ENCODE data around the gene GSAP.
A peak's percentile ranks its signal among the peaks of the same experiment; 100 is the strongest.

Gene GSAP

GRCh38 chr7:77438131-77438530 lies 22.0 kb upstream of the GSAP start:
- DNase-seq: no peak

DNA sequence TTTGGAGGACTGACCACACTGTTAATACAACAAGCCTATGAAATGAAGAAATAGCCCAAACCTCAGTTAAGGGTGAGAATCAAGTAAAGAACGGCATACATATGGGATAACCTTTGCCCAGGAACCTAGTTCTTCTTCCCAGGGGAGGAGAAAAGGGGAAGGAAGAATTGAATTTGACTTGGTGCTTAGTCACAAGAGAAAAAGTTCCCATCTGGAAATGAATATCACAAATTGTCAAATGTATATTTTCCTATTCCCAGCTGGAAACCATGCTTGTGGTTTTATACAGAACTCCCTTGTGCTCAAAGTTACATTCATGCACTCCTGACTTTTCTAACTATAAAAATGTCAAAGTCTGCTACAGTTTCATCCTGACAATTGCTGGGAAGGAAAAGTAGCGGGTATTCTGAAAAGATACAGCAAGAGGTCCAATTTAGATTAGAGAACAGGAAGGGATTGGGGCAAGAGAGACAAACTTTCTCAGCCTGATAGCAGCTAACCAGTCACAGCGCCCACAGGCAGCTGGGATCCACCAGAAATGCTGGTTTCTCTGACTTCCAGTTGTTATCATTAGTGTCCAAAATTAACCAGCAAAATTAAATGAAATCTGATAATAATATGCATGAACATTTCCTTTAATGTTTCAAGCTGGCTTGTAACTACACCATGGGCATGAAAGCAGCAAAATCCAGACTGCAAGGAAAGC lies 18.6 kb upstream of the GSAP start:
- DNase-seq: no peak

DNA sequence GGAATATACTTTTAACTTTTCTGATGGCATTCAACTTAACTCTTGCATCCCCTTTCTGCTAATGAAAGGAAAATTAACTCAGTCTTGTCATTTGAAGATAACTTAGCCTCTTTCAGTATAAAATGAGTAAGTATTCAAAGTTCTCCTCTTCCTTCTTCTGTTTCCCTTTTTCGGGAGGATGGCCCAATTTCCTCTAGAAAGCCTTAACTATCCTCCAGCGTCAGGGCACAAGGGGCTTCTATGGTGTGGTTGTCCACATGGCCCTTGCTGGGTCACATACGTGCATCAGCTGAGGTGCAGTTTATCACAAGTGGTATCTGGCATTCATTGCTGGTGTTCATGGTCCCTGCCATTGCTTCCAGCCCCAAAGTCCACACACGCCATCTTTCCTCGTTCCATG lies 17.8 kb upstream of the GSAP start:
- DNase-seq: no peak

GRCh38 chr7:77430927-77431326 lies 14.8 kb upstream of the GSAP start:
- no peak for DNase-seq

- no peak for DNase-seq
These were observed 12.7 kb upstream of the GSAP start for GRCh38 chr7:77428777-77429231.

- DNase-seq: peak; percentile 24 to 27
These were observed 12.0 kb upstream of the GSAP start for GRCh38 chr7:77427996-77428603.

DNA sequence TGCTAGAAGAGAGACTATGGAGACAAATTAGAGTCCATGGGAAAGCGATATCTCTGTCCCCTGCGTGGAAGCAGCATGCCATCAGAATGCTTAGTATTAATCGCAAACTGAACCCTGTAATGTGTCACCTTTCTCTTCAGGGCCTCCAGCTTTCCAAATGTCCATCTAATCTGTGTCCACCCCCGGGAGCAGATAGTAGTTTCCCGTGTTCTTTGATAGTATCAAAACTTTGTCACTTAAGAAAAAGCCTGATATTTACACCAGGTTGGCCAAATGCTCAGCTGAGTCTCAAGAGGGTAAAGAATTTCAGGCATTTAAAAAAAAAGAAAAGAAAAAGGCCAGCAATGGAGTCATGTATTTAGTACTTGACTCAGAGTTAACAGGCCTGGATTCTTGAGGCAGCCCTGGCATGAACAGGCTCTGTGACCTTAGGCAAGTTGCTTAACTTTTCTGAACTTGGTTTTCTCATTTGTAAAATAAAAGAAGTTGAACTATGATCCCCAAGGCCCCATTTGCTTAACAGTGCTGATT lies 10.4 kb upstream of the GSAP start:
- no peak for DNase-seq

- DNase-seq: no peak
These were observed 9.9 kb upstream of the GSAP start for GRCh38 chr7:77426052-77426404.

- DNase-seq: no peak
These were observed 9.2 kb upstream of the GSAP start for GRCh38 chr7:77425101-77426051.

DNA sequence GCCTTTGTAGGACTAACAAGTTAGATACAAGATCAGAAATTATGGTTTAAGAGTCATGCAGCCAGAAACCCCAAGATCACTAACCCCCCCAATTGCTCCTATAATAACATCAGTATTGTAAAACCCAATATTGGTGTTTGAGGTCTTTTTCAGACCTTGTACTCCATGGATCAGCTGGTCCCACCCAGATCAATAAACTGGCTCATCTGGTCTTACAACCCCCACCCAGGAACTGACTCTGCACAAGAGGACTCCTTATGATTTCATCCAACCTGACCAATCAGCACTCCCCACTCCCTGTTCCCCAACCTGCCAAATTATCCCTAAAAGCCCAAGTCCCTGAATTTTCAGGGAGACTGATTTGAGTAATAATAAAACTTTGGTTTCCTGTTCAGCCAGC lies 6.4 kb upstream of the GSAP start:
- DNase-seq: no peak

DNA sequence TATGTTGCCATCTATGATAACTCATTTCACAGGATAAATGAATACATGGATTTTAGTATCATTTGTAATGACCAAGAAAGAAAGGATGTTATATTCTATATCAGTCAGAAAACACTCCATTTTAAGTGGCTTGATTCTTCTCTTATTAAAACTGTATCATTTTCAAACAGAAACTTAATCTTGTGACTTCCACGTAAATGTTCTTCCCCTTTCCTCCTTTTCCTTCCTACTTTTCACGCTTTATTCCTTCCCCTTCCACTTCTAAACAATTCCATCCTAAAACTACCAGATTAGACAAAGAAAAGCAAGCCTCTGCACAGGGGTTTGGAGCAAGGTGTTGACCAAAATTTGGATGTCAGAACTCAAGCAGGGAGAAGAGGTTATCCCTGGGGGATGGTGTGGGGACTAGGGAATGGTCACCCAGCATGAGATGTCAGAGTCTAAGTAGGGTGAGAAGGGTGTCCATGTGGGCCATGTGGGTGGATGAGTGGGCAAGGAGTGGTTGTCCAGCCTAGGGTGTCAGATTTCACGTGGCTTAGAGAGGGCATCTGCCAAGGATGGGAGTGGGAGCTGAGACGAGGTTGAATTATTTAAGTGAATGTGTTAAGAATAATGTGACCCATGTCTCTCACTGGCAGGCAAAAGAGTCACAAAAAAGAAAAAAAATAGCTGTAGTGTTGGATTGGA lies 5.0 kb upstream of the GSAP start:
- DNase-seq: no peak

DNA sequence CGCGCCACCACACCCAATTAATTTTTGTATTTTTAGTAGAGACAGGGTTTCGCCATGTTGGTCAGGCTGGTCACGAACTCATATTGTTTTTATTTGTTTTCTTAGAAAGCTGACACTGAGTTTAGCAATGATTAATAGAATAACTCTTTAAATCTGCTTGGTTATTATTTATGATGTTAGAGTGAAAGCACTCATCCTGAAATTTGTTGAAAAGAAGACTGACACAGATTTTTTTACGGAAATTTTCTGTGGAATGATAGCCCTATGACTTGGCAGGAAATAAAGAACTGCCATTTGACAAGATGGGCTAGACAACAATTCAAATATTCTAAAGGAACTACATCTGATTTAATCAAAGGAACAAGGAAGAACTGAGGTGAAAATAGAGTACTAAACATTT lies 4.3 kb upstream of the GSAP start:
- no peak for DNase-seq

DNA sequence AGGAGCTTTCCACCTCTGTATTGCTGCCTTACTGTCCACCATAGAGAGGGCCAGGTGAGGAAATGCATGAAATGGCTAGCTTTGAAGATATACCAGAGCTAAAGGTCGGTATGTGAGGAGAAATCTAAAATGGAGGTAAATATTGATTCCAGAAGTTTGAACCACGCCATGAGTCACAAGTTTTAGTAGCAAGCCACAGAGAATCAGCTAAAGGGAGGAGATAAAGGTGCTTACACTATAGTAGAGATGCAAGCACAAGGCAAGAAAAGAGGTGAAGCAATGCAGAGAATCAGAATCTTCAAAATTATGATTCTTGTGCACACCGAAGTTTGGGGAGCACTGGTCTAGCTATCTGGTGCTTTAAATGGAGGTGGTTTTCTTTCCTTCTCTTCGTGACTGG lies 3.0 kb upstream of the GSAP start:
- no peak for DNase-seq

DNA sequence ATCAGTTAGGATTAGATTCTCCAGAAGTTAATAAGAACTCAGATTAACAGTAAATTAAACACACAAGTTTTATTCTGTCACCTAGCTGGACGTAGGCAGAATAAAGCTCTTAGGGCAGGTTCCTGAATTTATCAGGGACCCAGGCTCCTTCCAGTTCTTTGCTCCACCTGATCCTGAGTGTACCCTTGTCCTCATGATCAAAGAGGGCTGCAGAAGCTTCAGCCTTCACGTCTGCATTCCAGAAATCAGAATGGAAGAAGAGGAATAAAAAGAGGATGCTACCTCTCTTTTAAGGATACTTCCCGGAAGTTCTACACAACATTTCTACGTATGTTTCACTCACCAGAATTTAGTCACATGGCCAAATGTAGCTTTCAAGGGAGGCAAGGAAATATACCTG lies 1.7 kb upstream of the GSAP start:
- no peak for DNase-seq

- no peak for DNase-seq
These were observed 647 bp upstream of the GSAP start for GRCh38 chr7:77416621-77417371.

- no peak for DNase-seq
These were observed 700 bp downstream of the GSAP start for GRCh38 chr7:77415476-77415822.

GRCh38 chr7:77413861-77414424 lies 2.2 kb downstream of the GSAP start:
- DNase-seq: no peak

- no peak for DNase-seq
These were observed 3.0 kb downstream of the GSAP start for GRCh38 chr7:77413128-77413527.

- DNase-seq: peak; percentile 98 to 99
These were observed 6.2 kb downstream of the GSAP start for GRCh38 chr7:77409739-77410547.

DNA sequence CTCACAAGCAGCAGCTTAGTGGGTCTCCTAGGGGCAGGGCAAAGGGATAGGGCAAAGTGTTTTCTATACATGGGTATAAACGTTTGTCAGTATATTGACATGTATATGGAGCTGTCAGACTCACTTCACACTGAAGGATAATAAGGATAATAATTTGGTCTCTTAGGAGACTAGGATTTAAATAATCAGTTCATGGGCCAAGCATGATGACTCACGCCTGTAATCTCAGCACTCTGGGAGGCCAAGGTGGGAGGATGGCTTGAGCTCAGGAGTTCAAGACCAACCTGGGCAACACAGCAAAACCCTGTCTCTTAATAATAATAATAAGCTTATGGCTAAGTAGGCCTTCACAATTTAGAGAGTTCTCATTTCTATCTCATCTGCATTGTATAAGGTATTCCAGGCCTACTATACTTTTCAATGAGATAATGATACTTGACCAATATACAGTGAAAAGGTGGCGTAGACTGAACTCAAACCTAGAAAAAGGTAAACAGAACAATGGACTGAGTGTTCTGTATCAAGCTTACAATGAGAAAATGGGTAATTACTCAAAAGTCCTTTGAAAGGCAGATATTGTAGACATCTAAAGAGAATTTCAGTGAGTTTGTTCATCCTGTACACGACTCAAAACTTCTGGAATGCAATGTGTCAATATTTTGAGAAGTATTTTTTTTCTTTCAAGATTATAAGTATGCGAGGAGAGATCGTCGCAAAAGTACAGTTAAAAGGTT lies 7.0 kb downstream of the GSAP start:
- DNase-seq: no peak
